ENCODE results near the gene AHSG. TPM values are rescaled to one million over a fixed set of nuclear protein-coding genes. Genes with fewer than 3 reads are reported as not detected.
A peak's percentile ranks its signal among the peaks of the same experiment; 100 is the strongest.
"Not testable (repeated sequence)": the region's sequence is repeated elsewhere in the genome, so short reads cannot be mapped to it uniquely, and the experiment has no call there.

Gene AHSG, protein sequence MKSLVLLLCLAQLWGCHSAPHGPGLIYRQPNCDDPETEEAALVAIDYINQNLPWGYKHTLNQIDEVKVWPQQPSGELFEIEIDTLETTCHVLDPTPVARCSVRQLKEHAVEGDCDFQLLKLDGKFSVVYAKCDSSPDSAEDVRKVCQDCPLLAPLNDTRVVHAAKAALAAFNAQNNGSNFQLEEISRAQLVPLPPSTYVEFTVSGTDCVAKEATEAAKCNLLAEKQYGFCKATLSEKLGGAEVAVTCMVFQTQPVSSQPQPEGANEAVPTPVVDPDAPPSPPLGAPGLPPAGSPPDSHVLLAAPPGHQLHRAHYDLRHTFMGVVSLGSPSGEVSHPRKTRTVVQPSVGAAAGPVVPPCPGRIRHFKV
- not detected for total RNA-seq
- long read RNA-seq, donor 1 = 0 reads
- long read RNA-seq, donor 2 = 0 reads

DNA sequence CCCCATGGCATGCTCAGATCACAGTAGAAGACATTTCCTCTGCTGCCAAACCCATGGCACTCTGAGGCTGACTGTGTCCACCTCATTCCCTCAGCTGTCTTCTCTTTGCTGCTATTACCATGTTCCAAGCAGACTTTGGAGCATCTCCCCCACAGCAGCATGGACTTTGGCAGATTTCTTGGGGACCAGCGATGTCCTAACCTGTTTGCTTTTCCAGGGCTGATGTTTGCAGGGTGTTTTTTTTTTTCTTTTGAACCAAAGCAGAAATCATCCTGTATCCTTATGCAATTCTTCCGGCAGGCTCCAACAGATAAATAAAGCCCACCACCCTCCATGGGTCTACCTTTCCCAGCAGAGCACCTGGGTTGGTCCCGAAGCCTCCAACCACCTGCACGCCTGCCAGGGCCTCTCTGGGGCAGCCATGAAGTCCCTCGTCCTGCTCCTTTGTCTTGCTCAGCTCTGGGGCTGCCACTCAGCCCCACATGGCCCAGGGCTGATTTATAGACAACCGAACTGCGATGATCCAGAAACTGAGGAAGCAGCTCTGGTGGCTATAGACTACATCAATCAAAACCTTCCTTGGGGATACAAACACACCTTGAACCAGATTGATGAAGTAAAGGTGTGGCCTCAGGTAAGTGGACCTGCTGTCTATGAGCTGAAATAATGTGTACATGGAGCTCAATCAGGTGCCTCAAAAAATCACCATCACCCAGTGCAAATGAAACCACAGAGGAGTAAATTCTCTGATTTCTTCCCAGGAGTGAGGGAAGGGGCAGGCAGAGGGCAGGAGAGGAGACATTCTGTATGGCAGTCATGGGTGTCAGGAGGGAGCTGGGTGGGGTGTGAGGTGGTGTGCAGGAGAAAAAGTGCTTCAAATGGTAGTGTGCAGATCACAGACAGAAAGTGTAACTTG is at the start of gene AHSG:
Gene AHSG (plus strand): TSS at position 340 of the 916 bp plus-strand sequence. CDS start 82 bp downstream, at position 422.
- Histone ChIP-seq H3K4me1 (ENCODE audit: low read depth) (peaks cover 5% of the 10 kb centered on the region), H3K4me3 (no peak within 1 kb of the TSS), H3K9me3 (no peaks in the 10 kb centered on the region), H3K36me3 (ENCODE audit: low read depth) (no peaks in the 10 kb centered on the region)
- ATAC-seq = no peak
- TF ChIP-seq, protein P1, sequence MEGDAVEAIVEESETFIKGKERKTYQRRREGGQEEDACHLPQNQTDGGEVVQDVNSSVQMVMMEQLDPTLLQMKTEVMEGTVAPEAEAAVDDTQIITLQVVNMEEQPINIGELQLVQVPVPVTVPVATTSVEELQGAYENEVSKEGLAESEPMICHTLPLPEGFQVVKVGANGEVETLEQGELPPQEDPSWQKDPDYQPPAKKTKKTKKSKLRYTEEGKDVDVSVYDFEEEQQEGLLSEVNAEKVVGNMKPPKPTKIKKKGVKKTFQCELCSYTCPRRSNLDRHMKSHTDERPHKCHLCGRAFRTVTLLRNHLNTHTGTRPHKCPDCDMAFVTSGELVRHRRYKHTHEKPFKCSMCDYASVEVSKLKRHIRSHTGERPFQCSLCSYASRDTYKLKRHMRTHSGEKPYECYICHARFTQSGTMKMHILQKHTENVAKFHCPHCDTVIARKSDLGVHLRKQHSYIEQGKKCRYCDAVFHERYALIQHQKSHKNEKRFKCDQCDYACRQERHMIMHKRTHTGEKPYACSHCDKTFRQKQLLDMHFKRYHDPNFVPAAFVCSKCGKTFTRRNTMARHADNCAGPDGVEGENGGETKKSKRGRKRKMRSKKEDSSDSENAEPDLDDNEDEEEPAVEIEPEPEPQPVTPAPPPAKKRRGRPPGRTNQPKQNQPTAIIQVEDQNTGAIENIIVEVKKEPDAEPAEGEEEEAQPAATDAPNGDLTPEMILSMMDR (IDR thresholded peaks at IDR 0.05) = no peak
- DNase-seq = no peak
- intact Hi-C loops (cut with DNase I, micrococcal nuclease) = loop anchor here (5.0 to 10.0 kb wide), 3 partner anchors 142 to 214 kb away; no protein-coding TSS in a partner anchor

DNA sequence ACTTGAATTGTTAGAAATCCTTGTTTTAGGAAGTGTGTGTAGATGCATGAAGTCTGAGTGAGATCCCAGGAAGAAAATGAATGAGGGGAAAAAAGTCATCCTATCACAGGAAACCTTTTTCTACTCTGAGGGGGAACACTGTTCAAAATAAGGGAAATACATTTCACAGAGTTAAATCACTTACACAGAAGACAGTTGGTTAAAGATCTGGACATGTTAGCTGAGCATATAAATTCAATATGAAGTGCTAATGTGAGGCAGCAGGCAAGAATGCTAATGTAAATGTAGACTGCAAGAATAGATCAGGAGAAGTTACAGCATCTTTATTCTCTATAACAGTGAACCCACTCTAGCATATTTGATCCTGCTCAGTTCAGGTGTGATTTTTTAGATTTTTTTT is 48.3 kb upstream of the AHSG start:
- Histone ChIP-seq H3K36me3 (ENCODE audit: low read depth) (no peaks in the 10 kb centered on the region), H3K4me1 (ENCODE audit: low read depth) (peaks cover 17% of the 10 kb centered on the region), H3K4me3 (no peak overlapping the region), H3K9me3 (no peaks in the 10 kb centered on the region)
- TF ChIP-seq, protein P1 (IDR thresholded peaks at IDR 0.05) = no peak
- DNase-seq (no peak), ATAC-seq (no peak)
- intact Hi-C loops (cut with DNase I, micrococcal nuclease) = no loop called here

DNA sequence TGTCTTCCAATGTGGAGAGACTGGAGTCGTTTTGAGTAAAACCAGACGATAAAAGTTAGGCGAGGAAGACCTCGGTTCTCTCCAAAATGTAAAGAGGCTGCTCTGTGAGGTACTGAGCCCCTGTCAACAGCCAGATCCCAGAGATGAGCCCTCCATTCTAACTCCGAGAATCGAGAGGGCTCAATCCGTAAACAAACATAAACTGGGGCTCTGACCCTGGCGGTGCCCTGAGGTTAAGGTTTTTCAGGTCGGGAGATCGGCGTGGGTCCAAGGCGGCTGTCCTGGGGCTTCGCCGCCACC is 46.1 kb upstream of the AHSG start:
- intact Hi-C loops (cut with DNase I, micrococcal nuclease) = no loop called here

DNA sequence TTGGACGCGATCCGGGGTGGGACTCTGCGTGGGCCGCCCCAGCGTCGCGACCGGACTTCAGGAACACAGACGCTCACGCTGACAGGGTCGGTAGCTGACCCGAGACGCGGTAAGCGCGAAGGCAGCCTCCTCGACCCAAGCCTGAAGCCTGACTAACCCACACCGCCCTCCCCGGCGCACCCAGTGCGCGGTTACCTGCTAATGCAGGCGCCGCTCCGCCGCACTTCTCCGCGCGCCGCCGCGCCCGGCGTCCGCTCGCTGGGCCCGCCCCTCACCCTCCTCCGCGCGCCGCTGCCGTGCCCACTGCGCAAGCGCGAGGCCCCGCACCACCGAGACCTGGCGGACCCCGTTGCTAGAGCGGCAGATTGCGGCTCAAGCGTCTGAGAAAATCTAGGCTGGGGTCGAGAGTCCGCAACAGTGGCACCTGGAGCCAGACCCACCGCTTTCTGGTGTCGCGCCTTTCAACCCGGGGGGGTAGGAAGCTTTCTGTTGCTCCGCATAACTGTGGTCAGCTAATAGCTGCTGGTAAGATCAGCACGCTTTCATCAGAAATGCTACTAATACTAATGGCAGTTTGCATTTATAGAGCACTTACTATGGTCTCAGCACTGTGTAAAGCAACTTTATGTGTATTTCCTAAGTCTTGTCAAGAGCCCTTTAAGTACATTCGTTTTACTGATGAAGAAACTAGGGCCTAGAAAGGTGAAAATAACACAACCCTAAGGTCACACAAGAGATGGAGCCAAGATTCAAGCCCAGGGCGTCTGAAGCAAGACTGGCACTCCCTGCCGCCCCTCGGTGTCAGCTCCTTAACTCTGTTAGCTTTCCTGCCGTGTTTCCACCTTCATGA is 45.6 kb upstream of the AHSG start, which contains the start of gene TBCCD1:
Gene TBCCD1 (minus strand): TSS at position 268 of the 850 bp plus-strand sequence. CDS start 3,010 bp downstream, outside the sequence.
- peak; percentile 93 to 98 (median 94) for DNase-seq
- H3K4me1 ChIP-seq (ENCODE audit: low read depth) = peaks cover 30% of the 10 kb centered on the region

More for the DNA sequence above, 46.1 kb upstream of the AHSG start:
- ATAC-seq (no peak), DNase-seq (no peak)
- Histone ChIP-seq H3K4me3 (peak overlapping the region; percentile 62), H3K36me3 (ENCODE audit: low read depth) (peaks cover 5% of the 10 kb centered on the region), H3K4me1 (ENCODE audit: low read depth) (peaks cover 25% of the 10 kb centered on the region), H3K9me3 (no peaks in the 10 kb centered on the region)
- TF ChIP-seq, protein P1 (IDR thresholded peaks at IDR 0.05) = no peak

DNA sequence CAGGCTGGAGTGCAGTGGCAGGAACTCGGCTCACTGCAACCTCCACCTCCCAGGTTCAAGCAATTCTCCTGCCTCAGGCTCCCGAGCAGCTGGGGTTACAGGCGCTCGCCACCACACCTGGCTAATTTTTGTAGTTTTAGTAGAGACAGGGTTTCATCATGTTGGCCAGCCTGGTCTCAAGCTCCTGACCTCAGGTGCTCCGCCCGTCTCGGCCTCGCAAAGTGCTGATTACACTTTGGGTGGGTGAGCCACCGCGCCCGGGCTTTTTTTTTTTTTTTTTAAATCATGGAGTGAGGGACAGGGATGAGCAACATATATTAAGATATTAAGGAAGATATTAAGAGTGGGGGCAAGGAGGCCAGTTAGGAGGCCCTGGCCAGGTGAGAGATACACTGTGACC is 43.5 kb upstream of the AHSG start:
- H3K9me3 ChIP-seq; H3K36me3 ChIP-seq (ENCODE audit: low read depth); H3K4me3 ChIP-seq; intact Hi-C loops (cut with DNase I, micrococcal nuclease); ATAC-seq: not testable (repeated sequence)
- peak in 2 of 3 donors; percentile 42 to 50 for DNase-seq
- peaks cover 30% of the 10 kb centered on the region for H3K4me1 ChIP-seq (ENCODE audit: low read depth)

More for the DNA sequence above, 45.6 kb upstream of the AHSG start, which contains the start of gene TBCCD1:
- peak; percentile 87 for ATAC-seq
- H3K36me3 ChIP-seq (ENCODE audit: low read depth) = peaks cover 5% of the 10 kb centered on the region
- H3K9me3 ChIP-seq = no peaks in the 10 kb centered on the region
- intact Hi-C loops (cut with DNase I, micrococcal nuclease) = no loop called here
- TF ChIP-seq, protein P1 (IDR thresholded peaks at IDR 0.05) = no peak
- H3K4me3 ChIP-seq = peak within 1 kb of the TSS; percentile 62

All from mucosa of descending colon (tissue), 3 donors.